Measurements from ENCODE around the gene CHADL.

DNA sequence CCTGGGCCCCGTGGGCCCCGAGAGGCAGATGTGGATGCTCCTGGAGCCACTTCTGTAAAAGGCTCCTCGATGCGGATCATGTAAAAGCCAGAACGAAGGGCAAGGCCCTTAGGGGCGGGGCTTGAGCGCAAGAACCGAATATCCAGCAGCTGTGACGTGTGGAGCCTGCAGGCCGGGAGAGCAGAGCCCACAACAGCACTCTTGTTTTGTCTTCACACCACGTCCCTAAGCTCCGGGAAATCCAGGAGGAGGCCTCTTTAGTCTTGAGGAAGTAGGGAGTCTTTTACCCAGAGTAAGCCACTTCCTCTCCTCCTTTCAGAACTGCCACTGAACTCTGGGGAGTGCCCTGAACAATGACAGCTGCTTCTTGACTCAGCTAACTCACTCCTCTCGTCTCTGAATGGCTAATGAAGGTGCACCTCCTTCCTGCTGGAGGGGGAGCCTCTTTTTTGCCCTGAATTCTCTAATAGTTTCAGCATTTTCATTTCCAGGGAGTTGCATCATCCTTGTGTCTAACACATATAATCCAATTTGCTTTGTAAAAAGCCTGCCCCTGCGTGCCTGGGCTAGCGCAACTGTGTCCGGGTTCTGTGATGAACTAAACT is 23.1 kb downstream of the CHADL start:
- TF ChIP-seq, protein P1, sequence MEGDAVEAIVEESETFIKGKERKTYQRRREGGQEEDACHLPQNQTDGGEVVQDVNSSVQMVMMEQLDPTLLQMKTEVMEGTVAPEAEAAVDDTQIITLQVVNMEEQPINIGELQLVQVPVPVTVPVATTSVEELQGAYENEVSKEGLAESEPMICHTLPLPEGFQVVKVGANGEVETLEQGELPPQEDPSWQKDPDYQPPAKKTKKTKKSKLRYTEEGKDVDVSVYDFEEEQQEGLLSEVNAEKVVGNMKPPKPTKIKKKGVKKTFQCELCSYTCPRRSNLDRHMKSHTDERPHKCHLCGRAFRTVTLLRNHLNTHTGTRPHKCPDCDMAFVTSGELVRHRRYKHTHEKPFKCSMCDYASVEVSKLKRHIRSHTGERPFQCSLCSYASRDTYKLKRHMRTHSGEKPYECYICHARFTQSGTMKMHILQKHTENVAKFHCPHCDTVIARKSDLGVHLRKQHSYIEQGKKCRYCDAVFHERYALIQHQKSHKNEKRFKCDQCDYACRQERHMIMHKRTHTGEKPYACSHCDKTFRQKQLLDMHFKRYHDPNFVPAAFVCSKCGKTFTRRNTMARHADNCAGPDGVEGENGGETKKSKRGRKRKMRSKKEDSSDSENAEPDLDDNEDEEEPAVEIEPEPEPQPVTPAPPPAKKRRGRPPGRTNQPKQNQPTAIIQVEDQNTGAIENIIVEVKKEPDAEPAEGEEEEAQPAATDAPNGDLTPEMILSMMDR (IDR thresholded peaks at IDR 0.05): no peak
- no peak for TF ChIP-seq POLR2A (IDR thresholded peaks at IDR 0.05)
- peak; percentile 60 to 69 for TF ChIP-seq POLR2AphosphoS5 (IDR thresholded peaks at IDR 0.05; ENCODE audit: insufficient read depth in 1 of 2, low read depth in 1 of 2)
